Right ventricle myocardium superior (tissue), 1 donor: Measurements from ENCODE around the gene CTNNBIP1. TPM values are rescaled to one million over a fixed set of nuclear protein-coding genes. Genes with fewer than 3 reads are reported as not detected.
"Not testable (repeated sequence)": the region's sequence is repeated elsewhere in the genome, so short reads cannot be mapped to it uniquely, and the experiment has no call there.

Experiments
- ATAC-seq: fragments of 200-7000 bp; cut with Tn5 transposase; one replicate; pipeline ENCODE4 v1.9.1; 2020; ENCODE audit warnings: mild to moderate bottlenecking; ENCODE audit not compliant: poor library complexity
- DNase-seq: peaks from one replicate; pipeline ENCODE4 v3.0.0-alpha.2; 2020
- intact Hi-C: fragments of 100-400 bp; cut with DNase I; formaldehyde crosslinking; loops from one replicate; pipeline ENCODE4 v1.11.2; 2022
- long read RNA-seq: library from polyadenylated mRNA; unstranded; transcript quantifications from one replicate; pipeline ENCODE4 v2.0.0, GENCODE V29; 2021
- total RNA-seq: library from RNA; stranded (reverse); fragmentation: NEBNext Ultra II Directional; extraction: Animal tissue kit (Norgen Biotek cat#: 25700); gene quantifications from one replicate; pipeline ENCODE4 v1.2.1, GENCODE V29; 2021
- donor health status: DM: no; HTN: yes; CAD: no; lungs with severe emphysema.

Gene CTNNBIP1
- total RNA-seq, result 58.1 TPM
- long read RNA-seq, transcript CTNNBIP1-203 (6 exons, 3,000 nt), result minor isoform, 15 of 184 reads
- long read RNA-seq, transcript CTNNBIP1-204 (5 exons, 1,206 nt), result major isoform, 142 of 184 reads
- long read RNA-seq, partial matches to known transcripts, result 4 of 184 reads
- long read RNA-seq, other reads (novel, unspliced or antisense), result 23 of 184 reads

GRCh38 chr1:9910076-9910422 lies at the start of gene CTNNBIP1:
Gene CTNNBIP1 (minus strand): TSS chr1:9910269. CDS start chr1:9872064, 38,205 bp downstream.
- DNase-seq (no peak), ATAC-seq (no peak)
- intact Hi-C loops, result no loop called here

DNA sequence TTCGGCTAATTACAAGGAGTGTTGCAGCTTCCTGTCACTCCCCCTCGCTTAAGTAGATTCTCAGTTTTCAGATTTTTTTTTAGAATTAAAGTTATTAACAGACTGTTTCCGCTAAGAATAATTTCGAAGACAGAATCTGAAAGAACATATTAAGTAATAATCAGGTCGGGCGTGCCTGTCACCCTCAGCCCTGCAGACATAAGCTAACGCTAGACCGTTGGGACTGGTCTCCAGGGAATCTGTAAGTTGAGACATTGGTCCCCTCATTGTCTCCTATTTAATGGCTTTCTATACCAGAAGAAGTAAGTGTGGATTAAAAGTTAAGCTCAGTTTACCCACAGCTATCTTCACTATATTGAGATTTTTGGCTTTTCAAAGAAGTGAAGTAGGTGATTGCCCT lies 47.7 kb upstream of the CTNNBIP1 start:
- DNase-seq (no peak), ATAC-seq (no peak)
- intact Hi-C loops, result no loop called here

DNA sequence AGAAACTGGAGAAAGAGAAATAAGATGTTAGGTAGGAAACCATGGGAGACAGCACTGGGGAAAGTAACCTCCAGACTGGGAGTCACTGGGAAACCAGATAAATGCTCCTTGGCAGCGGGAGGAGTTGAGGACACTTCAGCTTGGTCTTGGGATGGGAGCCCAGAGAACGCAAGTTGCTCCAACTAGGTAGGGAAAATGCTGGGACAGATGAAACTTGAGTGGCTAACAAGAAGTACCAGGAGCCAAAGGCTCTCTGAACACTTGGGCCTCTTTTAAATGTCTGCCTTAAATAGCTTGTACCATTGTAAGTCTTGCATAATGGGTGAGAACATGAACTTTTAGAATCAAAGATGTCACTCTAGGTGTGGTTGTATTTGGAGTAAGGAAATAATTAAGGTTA lies 36.2 kb upstream of the CTNNBIP1 start:
- no peak for ATAC-seq
- DNase-seq, result no peak
- intact Hi-C loops, result loop anchor here (5.0 kb wide), 1 partner anchor 86 kb away; the partner anchor contains the start of gene UBE4B

DNA sequence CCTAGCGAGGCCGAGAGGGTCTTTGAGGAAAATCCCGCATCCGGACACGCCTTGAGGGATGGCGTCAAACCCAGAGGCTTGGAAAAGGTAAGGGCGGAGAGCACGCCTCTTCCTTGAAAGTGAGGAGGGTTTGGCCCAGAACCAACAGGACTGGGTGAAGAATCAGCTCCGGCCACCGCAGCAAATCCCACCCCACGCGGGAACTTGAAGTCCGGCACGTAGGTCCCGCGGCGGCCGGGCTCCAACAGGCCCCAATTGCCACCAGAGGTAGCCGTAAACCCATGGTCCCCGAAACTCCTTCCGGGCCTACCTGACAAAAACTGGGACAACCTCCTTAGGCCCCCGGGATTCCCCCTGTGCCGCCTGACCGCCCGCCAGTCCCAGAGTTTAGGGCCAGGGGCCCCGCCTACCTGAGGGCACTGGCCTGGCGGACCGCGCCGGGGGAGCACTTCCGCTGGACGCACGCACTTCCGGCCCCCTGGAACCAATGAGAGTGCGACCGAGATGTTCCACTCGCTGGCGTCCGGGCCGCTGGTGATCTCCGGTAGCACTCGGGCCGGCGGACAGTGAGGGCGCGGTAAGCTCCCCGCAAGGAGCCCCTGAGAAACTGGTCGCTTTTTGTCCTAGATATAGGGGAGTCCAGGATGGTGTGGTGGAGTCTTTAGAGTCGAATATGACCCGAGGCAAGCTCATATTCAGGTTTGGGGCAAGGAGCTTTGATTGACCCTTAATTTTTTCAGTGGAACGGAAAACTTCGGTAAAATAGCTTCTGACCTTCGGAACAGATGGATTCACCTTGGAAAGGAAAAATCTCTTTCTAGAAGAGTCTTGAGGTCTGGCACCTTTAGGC lies 33.1 kb upstream of the CTNNBIP1 start, which contains the start of the genes LZIC and NMNAT1:
LZIC (minus strand) TSS at position 453 of the 850 bp plus-strand sequence. CDS start 6,772 bp downstream, outside the sequence.
NMNAT1 (plus strand) TSS at position 537 of the 850 bp plus-strand sequence. CDS start 28,599 bp downstream, outside the sequence.
- DNase-seq (peak; percentile 97), ATAC-seq (peak; percentile 99)
- intact Hi-C loops, result no loop called here

DNA sequence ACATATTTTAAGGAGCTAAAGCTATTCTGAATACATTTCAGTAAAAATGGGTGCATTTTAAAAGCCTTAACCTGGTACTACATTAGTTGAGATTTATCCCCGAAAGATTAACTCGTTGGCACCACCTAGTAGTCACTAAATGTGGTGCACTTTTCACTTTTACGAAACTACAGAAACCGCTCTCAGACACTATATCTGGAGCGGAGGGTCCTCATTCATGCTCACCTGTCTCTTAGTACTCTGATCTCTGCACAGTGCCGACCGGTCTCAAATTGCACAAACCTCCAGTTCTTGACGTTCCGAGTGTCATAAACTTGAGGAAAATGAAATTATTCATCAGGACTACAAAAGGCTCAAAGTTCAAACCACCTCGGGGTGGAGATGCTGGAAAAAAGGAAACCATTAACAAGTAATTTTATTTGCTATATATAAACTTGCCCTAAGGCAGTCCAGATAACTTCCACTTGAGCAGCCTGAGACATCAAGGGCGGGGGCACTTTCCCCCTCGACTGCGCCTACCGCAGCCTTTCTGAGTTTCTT lies 32.4 kb upstream of the CTNNBIP1 start:
- DNase-seq (no peak), ATAC-seq (peak; percentile 44)
- intact Hi-C loops, result no loop called here

- intact Hi-C loops, result no loop called here
- DNase-seq, result no peak
- ATAC-seq, result no peak
Measured at GRCh38 chr1:9929431-9930385, 19.6 kb upstream of the CTNNBIP1 start.

GRCh38 chr1:9927259-9927658 lies 17.2 kb upstream of the CTNNBIP1 start:
- no peak for ATAC-seq
- intact Hi-C loops, result no loop called here
- no peak for DNase-seq

- ATAC-seq (peak; percentile 85), DNase-seq (no peak)
- intact Hi-C loops, result no loop called here
Measured at GRCh38 chr1:9922342-9922741, 12.3 kb upstream of the CTNNBIP1 start.

- ATAC-seq (no peak), DNase-seq (no peak)
- intact Hi-C loops, result no loop called here
Measured at GRCh38 chr1:9920606-9921005, 10.5 kb upstream of the CTNNBIP1 start.

DNA sequence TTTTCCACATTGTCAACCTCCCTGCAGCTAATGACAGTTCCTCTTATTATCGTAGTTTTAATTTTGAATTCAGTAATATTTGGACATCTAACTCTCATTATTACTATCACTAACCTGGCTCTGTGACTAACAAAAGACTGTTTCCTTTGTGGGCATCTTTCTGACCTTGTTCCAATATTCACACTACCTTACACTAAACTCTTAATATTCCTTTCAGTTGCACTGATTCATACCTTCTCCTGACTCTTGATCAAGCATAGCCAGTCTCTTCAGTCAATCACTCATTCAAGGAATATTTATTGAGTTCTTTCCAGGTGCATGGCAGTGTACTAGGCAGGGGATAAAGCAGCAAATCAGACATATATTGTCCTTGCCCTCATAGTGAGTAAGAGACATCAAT lies 7.8 kb upstream of the CTNNBIP1 start:
- intact Hi-C loops, result no loop called here
- DNase-seq, result no peak

GRCh38 chr1:9917495-9917894 lies 7.4 kb upstream of the CTNNBIP1 start:
- DNase-seq, intact Hi-C loops, ATAC-seq: not testable (repeated sequence)

More for the DNA sequence above, 7.8 kb upstream of the CTNNBIP1 start:
- no peak for ATAC-seq

- DNase-seq (no peak), ATAC-seq (no peak)
- intact Hi-C loops, result no loop called here
Measured at GRCh38 chr1:9916452-9916851, 6.4 kb upstream of the CTNNBIP1 start.

DNA sequence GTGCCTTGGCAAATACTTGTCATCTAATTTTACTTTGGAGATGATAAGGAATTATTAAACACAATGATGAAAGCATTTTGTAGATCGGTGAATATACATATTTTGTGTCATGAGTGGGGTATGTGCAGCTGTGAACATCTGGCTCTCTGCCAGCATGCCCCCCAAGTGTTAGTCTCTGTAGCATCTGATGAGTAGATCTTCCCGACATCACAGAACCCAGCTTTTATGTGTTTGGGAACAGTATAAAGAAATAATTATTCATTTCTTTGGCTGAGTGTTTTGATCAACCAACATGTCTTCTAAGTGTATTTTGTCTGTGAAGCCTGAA lies 4.5 kb upstream of the CTNNBIP1 start:
- intact Hi-C loops, result loop anchor here (2.0 kb wide), 1 partner anchor 40 kb away; no protein-coding TSS in a partner anchor
- ATAC-seq (no peak), DNase-seq (no peak)

DNA sequence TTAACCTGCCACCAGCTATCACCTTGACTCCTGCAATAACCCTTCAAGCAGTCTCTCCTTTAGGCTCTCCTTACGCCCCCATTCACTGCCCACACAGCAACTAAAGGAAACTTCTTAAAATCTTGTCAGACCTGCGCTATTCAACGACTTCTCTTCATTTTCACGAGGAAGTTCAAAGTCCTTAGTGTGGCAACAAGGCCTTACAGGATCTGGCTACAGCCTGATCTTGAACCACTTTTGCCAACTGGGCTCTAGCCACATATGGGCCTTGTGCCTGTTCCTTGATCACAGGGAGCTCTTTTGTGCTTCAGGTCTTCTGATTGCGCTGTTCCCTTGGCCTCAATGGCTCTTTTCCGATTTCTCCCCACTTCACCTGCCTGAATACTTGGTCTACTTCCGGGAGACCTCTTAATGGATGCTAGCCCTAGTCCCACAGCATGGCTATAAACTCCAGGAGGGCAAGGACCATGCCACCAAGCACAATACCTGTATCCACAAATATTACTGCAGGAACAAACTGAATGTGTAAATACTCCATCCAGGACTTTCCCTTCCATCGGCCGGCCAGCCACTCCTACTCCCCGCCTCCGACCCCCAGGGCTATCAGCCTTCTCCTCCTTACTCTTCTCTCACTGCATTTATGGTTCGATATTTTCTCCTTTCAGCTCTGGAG lies 2.3 kb upstream of the CTNNBIP1 start:
- no peak for DNase-seq
- intact Hi-C loops, result no loop called here
- ATAC-seq, result no peak

- ATAC-seq (peak; percentile 96), DNase-seq (peak; percentile 100)
- intact Hi-C loops, result no loop called here
Measured at GRCh38 chr1:9910423-9911178, 532 bp upstream of the CTNNBIP1 start.

DNA sequence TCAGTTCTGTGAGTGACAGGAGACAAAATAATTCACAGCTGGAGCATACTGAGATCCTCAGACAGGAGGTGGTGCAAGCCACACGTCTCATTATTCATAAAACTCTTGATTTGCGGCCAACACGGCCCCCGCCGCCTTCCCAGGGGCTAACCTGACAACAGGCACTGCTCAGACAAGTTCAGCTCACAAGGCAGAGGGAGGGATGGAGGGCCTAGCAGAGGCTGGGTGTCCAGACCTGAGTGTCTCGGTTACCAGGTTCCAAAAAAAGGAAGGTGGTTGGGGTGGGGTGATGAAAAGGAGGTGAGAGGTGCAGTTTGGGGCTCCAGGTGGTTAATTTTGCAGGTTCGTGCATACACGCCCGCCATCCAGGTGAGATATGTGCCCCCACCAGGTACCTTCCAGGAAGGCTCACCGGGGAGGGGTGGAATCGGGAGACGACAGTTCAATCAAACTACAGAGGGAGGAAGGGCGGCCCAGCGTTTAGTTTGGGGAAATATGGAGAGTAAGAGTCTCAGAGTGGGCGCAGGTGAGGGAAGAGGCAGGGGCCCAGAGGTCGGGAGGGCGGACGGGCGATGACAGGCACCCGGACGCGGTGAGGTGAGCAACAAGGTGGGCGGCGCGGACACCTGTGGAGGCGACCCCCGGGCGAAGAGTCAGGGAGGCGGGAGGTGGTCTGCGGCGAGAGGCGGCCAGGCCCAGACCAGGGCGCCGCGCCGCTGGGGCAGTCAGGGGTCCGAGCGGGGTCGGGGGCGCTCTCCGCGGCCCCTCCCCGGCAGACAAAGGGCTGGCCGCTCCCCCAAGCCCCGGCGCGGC lies 629 bp downstream of the CTNNBIP1 start:
- peak; percentile 57 for DNase-seq
- intact Hi-C loops, result no loop called here
- no peak for ATAC-seq

DNA sequence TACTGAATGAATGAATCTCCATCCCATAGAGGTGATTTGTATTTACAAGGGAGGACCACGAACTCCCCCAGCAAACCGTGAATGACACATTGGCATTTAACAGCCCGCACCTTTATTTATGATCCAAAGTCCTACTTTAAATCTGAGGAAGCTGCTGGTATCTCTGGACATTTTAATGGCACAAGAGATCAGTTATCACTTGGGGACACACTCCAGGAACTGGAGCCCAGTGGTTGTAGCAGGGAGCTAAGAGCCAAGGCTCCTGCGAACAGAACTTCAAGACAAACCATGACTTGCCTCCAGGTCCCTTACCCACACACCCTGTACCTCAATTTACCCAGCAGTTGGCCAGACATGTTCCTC lies 1.2 kb downstream of the CTNNBIP1 start:
- ATAC-seq (no peak), DNase-seq (no peak)
- intact Hi-C loops, result no loop called here
